HEK293 (cell line): Measurements from ENCODE around the gene CEP350.

Experiments used
- CTCF ChIA-PET: fragments of 350-600 bp; formaldehyde crosslinking; extraction: SDS; loops from one replicate; lab custom pipeline; 2021; ENCODE audit warnings: antibody characterized with exemption; lab: Yijun Ruan, JAX
- POLR2A ChIA-PET: fragments of 300-600 bp; formaldehyde crosslinking; extraction: SDS; loops from one replicate; lab custom pipeline; 2020; ENCODE audit warnings: antibody characterized with exemption, inconsistent platforms; lab: Yijun Ruan, JAX
- H3K27ac ChIP-seq: fragments of 200-500 bp; sonication (Bioruptor generic); 2 replicates; pipeline ENCODE4 v1.5.1; 2014; ENCODE audit warnings: low read depth, low read length, control low read depth, inconsistent platforms; ENCODE audit errors: extremely low read depth
- H3K36me3 ChIP-seq, 2 experiments: fragments of 200-500 bp in 1 of 2; sonication (Bioruptor generic) in 1 of 2; 1 replicate in 1 of 2; 2 replicates in 1 of 2; pipeline ENCODE4 v1.5.1; 2014 to 2017; ENCODE audit warnings: inconsistent platforms in 2 of 2, low read length in 2 of 2; ENCODE audit not compliant: control insufficient read depth in 2 of 2, insufficient read depth in 1 of 2
- H3K4me1 ChIP-seq: fragments of 200-500 bp; sonication (Bioruptor generic); 2 replicates; pipeline ENCODE4 v1.5.1; 2014; ENCODE audit warnings: mild to moderate bottlenecking, low read length, inconsistent platforms; ENCODE audit not compliant: control insufficient read depth, insufficient read depth
- H3K4me3 ChIP-seq: 2 replicates; pipeline ENCODE4 v1.5.1; 2011; ENCODE audit warnings: low read depth, mild to moderate bottlenecking, control low read depth, low read length, moderate library complexity
- H3K9me3 ChIP-seq: fragments of 200-500 bp; sonication (Bioruptor generic); 2 replicates; pipeline ENCODE4 v1.5.1; 2014; ENCODE audit warnings: low read depth, low read length, inconsistent platforms; ENCODE audit not compliant: control insufficient read depth, insufficient read depth
- KLF8 ChIP-seq: fragments of 450-650 bp; formaldehyde crosslinking; IDR thresholded peaks from 2 replicates; pipeline ENCODE4 v1.5.1; 2016; ENCODE audit warnings: missing biosample characterization, missing genetic modification characterization
- MEIS1 ChIP-seq: sonication (generic); formaldehyde crosslinking; IDR thresholded peaks from 2 replicates; pipeline ENCODE4 v1.8.1; 2022; ENCODE audit warnings: missing genetic modification reagents, mild to moderate bottlenecking, borderline replicate concordance
- REST ChIP-seq: fragments of 450-650 bp; formaldehyde crosslinking; IDR thresholded peaks from 2 replicates; pipeline ENCODE4 v1.5.1; 2016; ENCODE audit warnings: missing biosample characterization, missing genetic modification characterization
- SP2 ChIP-seq: fragments of 450-650 bp; formaldehyde crosslinking; IDR thresholded peaks from 2 replicates; pipeline ENCODE4 v1.5.1; 2016; ENCODE audit warnings: missing biosample characterization, missing genetic modification characterization
- SP7 ChIP-seq: fragments of 450-650 bp; formaldehyde crosslinking; IDR thresholded peaks from 2 replicates; pipeline ENCODE4 v1.5.1; 2016; ENCODE audit warnings: missing biosample characterization, missing genetic modification characterization
- TRIM28 ChIP-seq: IDR thresholded peaks from 2 replicates; pipeline ENCODE4 v1.6.1; 2011; ENCODE audit warnings: low read length, control low read depth, borderline replicate concordance
- ZBTB17 ChIP-seq: fragments of 450-650 bp; formaldehyde crosslinking; IDR thresholded peaks from 2 replicates; pipeline ENCODE4 v1.5.1; 2016; ENCODE audit warnings: missing biosample characterization, missing genetic modification characterization
- ZBTB20 ChIP-seq: fragments of 450-650 bp; formaldehyde crosslinking; IDR thresholded peaks from 2 replicates; pipeline ENCODE4 v1.5.1; 2016; ENCODE audit warnings: missing biosample characterization, missing genetic modification characterization
- ZBTB49 ChIP-seq: fragments of 450-650 bp; formaldehyde crosslinking; IDR thresholded peaks from 2 replicates; pipeline ENCODE4 v1.5.1; 2016; ENCODE audit warnings: missing biosample characterization, missing genetic modification characterization, low read depth
- ZBTB6 ChIP-seq: fragments of 450-650 bp; formaldehyde crosslinking; IDR thresholded peaks from 2 replicates; pipeline ENCODE4 v1.5.1; 2017; ENCODE audit warnings: missing biosample characterization, missing genetic modification characterization
- ZNF132 ChIP-seq: fragments of 450-650 bp; formaldehyde crosslinking; IDR thresholded peaks from 2 replicates; pipeline ENCODE4 v1.5.1; 2017; ENCODE audit warnings: missing biosample characterization, missing genetic modification characterization, borderline replicate concordance
- ZNF214 ChIP-seq: fragments of 450-650 bp; formaldehyde crosslinking; IDR thresholded peaks from 2 replicates; pipeline ENCODE4 v1.5.1; 2017; ENCODE audit warnings: missing biosample characterization, mild to moderate bottlenecking, missing genetic modification characterization, borderline replicate concordance
- ZNF248 ChIP-seq: fragments of 450-650 bp; formaldehyde crosslinking; IDR thresholded peaks from 2 replicates; pipeline ENCODE4 v1.5.1; 2017; ENCODE audit warnings: missing biosample characterization, missing genetic modification characterization
- ZNF26 ChIP-seq: fragments of 450-650 bp; formaldehyde crosslinking; IDR thresholded peaks from 2 replicates; pipeline ENCODE4 v1.5.1; 2016; ENCODE audit warnings: missing biosample characterization, missing genetic modification characterization
- ZNF274 ChIP-seq, 2 experiments: fragments of 200-500 bp in 1 of 2; fragments of 450-650 bp in 1 of 2; sonication (Bioruptor generic) in 1 of 2; formaldehyde crosslinking in 1 of 2; IDR thresholded peaks; 2 replicates each; pipeline versions ENCODE4 v1.5.1 to v1.6.1; 2014 to 2016; ENCODE audit warnings: borderline replicate concordance in 1 of 2, inconsistent platforms in 1 of 2, low read length in 1 of 2, missing biosample characterization in 1 of 2, missing genetic modification characterization in 1 of 2
- ZNF366 ChIP-seq: fragments of 450-650 bp; formaldehyde crosslinking; conservative IDR thresholded peaks from 2 replicates; pipeline ENCODE4 v1.5.1; 2016; ENCODE audit warnings: missing biosample characterization, missing genetic modification characterization
- ZNF571 ChIP-seq: fragments of 450-650 bp; formaldehyde crosslinking; IDR thresholded peaks from 2 replicates; pipeline ENCODE4 v1.5.0; 2017; ENCODE audit warnings: missing biosample characterization, missing genetic modification characterization
- ZNF600 ChIP-seq: fragments of 450-650 bp; formaldehyde crosslinking; IDR thresholded peaks from 2 replicates; pipeline ENCODE4 v1.5.1; 2016; ENCODE audit warnings: missing biosample characterization, missing genetic modification characterization
- ZNF639 ChIP-seq: fragments of 450-650 bp; formaldehyde crosslinking; IDR thresholded peaks from 2 replicates; pipeline ENCODE4 v1.5.1; 2016; ENCODE audit warnings: missing biosample characterization, missing genetic modification characterization
- ZNF76 ChIP-seq: fragments of 450-650 bp; formaldehyde crosslinking; IDR thresholded peaks from 2 replicates; pipeline ENCODE4; 2016; ENCODE audit warnings: low read depth, missing biosample characterization, missing genetic modification characterization, borderline replicate concordance
- TF ChIP-seq, protein P1 (sequence below): fragments of 450-650 bp; formaldehyde crosslinking; IDR thresholded peaks from 2 replicates; pipeline ENCODE4 v1.5.1; 2016; ENCODE audit warnings: missing biosample characterization, missing genetic modification characterization

The CEP350 gene

GRCh38 chr1:179995576-179995975 lies 41.0 kb downstream of the CEP350 start (continued):
- TF ChIP-seq ZNF214 (tag by site-specific recombination) = no peak
- no peak for TF ChIP-seq ZNF639 (tag by site-specific recombination)
- TF ChIP-seq SP7 (tag by site-specific recombination) = no peak
- TF ChIP-seq, protein P1, sequence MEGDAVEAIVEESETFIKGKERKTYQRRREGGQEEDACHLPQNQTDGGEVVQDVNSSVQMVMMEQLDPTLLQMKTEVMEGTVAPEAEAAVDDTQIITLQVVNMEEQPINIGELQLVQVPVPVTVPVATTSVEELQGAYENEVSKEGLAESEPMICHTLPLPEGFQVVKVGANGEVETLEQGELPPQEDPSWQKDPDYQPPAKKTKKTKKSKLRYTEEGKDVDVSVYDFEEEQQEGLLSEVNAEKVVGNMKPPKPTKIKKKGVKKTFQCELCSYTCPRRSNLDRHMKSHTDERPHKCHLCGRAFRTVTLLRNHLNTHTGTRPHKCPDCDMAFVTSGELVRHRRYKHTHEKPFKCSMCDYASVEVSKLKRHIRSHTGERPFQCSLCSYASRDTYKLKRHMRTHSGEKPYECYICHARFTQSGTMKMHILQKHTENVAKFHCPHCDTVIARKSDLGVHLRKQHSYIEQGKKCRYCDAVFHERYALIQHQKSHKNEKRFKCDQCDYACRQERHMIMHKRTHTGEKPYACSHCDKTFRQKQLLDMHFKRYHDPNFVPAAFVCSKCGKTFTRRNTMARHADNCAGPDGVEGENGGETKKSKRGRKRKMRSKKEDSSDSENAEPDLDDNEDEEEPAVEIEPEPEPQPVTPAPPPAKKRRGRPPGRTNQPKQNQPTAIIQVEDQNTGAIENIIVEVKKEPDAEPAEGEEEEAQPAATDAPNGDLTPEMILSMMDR (tag by site-specific recombination) = no peak

DNA sequence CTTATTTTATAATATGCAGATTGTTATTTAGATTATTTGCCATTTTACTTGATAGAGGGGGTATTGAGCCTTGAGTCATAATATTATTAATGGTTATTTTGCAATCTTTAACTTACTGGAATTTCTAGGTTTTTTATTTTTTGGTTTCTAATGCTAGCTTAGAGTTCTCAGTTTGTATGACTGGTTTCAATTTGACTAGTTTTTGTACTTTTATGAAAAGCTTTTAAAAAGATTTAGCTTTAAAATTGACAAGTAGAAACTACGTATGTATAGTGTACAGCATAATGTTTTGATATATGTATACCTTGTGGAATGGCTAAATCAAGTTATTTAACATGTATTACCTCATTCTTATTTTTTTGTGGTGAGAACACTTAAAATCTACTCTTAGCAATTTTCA lies 41.5 kb downstream of the CEP350 start:
- TF ChIP-seq ZBTB6 (tag by site-specific recombination) = no peak
- no peak for TF ChIP-seq ZNF571
- no peak for TF ChIP-seq ZNF248 (tag by site-specific recombination)
- no peak for TF ChIP-seq KLF8
- no peak for TF ChIP-seq ZBTB20
- no peak overlapping the region for H3K4me3 ChIP-seq
- POLR2A ChIA-PET = interaction anchor here (1.0 kb wide), 1 partner anchor 42 kb away, joined by 3 read pairs; no protein-coding TSS in a partner anchor
- H3K4me1 ChIP-seq = no peaks in the 10 kb centered on the region
- no peaks in the 10 kb centered on the region for H3K9me3 ChIP-seq
- H3K27ac ChIP-seq = no peak overlapping the region
- CTCF ChIA-PET = no interaction called here
- peaks cover 18 to 42% of the 10 kb centered on the region in 2 experiments for H3K36me3 ChIP-seq

- CTCF ChIA-PET = no interaction called here
- H3K36me3 ChIP-seq = peaks cover 18 to 33% of the 10 kb centered on the region in 2 experiments
- H3K27ac ChIP-seq = no peak overlapping the region
- H3K9me3 ChIP-seq = no peaks in the 10 kb centered on the region
- no peaks in the 10 kb centered on the region for H3K4me1 ChIP-seq
- TF ChIP-seq SP2 (tag by site-specific recombination) (no peak), ZNF76 (tag by site-specific recombination) (no peak), MEIS1 (CRISPR knock-in tag) (no peak), ZNF132 (tag by site-specific recombination) (no peak), ZBTB17 (tag by site-specific recombination) (no peak), TRIM28 (no peak), ZNF366 (tag by site-specific recombination) (no peak), ZNF26 (no peak), REST (tag by site-specific recombination) (no peak), ZNF274 (IDR thresholded peaks at IDR 0.05; ENCODE audit: low read length) (no peak), ZNF274 (tag by site-specific recombination; IDR thresholded peaks at IDR 0.05; ENCODE audit: borderline replicate concordance) (no peak), ZNF600 (tag by site-specific recombination) (no peak), ZBTB49 (tag by site-specific recombination) (no peak)
- H3K4me3 ChIP-seq = no peak overlapping the region
- POLR2A ChIA-PET = no interaction called here
These were observed 46.0 kb downstream of the CEP350 start for GRCh38 chr1:180000575-180000974.
